ENCODE results near the gene PLD3. TPM values are rescaled to one million over a fixed set of nuclear protein-coding genes. Genes with fewer than 3 reads are reported as not detected.

Gene PLD3, protein sequence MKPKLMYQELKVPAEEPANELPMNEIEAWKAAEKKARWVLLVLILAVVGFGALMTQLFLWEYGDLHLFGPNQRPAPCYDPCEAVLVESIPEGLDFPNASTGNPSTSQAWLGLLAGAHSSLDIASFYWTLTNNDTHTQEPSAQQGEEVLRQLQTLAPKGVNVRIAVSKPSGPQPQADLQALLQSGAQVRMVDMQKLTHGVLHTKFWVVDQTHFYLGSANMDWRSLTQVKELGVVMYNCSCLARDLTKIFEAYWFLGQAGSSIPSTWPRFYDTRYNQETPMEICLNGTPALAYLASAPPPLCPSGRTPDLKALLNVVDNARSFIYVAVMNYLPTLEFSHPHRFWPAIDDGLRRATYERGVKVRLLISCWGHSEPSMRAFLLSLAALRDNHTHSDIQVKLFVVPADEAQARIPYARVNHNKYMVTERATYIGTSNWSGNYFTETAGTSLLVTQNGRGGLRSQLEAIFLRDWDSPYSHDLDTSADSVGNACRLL
- 104 TPM for total RNA-seq

- ATAC-seq (peak; percentile 98), DNase-seq (ENCODE audit: low spot score) (peak; percentile 99)
These were observed at the start of gene PLD3, which contains the start of gene C19orf47 for GRCh38 chr19:40348125-40348913. PLD3 (plus strand) TSS chr19:40348695; CDS start chr19:40366484, 17,789 bp downstream. C19orf47 (minus strand) TSS chr19:40348397; CDS start chr19:40341857, 6,540 bp downstream.

GRCh38 chr19:40300668-40301067 lies 47.8 kb upstream of the PLD3 start:
- no peak for DNase-seq (ENCODE audit: low spot score)
- ATAC-seq = no peak

DNA sequence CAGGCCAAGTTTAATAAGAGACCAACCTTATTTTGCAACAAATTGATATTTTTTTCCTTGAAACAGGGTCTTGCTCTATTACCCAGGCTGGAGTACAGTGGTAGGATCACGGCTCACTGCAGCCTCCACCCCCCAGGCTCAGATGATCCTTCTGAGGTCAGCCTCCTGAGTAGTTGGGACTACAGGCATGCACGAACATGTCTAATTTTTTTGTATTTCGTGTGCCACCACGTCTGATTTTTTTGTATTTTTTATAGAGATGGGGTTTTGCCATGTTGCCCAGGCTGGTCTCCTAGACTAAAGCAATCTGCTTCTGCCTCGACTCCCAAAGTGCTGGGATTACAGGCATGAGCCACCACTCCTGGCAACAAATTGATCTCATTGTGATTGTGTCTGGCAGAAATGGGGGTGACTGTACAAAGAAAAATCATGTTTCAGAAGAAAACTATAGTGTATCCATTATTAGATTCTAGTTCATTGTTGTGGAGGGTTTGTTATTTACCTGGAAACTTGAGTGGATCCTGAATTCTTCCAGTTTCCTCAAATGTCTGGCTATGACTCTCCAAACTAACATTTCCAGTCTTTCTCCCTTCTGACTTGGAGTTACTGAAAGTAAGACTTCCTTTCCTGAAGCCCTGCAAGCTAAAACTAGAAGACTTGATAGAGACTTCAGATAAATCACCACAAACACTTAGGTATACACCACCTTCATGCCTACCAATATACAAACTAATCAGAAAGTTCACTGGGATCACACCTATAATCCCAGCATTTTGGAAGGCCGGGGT lies 46.1 kb upstream of the PLD3 start:
- ATAC-seq (no peak), DNase-seq (ENCODE audit: low spot score) (no peak)

DNA sequence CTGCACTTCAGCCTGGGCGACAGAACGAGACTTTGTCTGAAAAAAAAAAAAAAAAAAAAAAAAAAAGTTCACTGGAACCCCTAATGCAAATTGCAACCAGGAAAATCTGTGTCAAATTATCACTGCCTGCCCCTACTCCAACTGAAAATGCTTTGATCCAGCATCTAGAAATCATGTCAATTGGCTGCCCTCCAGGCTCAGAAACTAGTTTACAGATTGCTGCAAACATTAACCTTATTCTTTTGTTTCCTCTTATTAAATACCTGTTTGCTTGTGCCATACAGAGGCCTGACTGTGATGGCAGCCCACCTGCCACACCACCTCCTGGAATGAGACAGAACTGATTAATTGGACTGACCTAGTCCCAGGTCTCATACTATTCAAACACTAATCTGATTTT lies 44.7 kb upstream of the PLD3 start:
- ATAC-seq (peak; percentile 31), DNase-seq (ENCODE audit: low spot score) (no peak)

- DNase-seq (ENCODE audit: low spot score) = no peak
- ATAC-seq = no peak
These were observed 44.2 kb upstream of the PLD3 start for GRCh38 chr19:40304306-40304705.

GRCh38 chr19:40305403-40305802 lies 43.1 kb upstream of the PLD3 start:
- DNase-seq (ENCODE audit: low spot score) (peak; percentile 70), ATAC-seq (peak; percentile 96)

- DNase-seq (ENCODE audit: low spot score) = no peak
- ATAC-seq = no peak
These were observed 38.8 kb upstream of the PLD3 start for GRCh38 chr19:40309666-40310065.

DNA sequence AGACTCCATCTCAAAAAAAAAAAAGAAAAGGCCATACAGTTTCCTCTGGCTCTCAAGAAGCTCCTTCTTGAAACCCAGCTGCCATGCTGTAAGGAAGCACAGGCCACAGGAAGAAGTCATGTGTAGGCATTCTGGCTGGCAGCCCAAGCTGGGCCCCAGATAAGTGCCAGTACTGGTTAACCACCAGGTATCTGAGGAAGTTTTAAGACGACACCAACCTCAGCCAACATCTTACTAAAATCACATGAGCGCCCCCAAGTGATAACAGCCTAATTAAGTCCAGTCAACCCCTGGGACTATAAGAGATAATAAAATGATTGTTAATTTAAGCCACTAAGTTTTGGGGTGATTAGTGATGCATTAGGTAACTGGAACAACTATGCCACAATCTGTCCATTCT lies 36.0 kb upstream of the PLD3 start:
- DNase-seq (ENCODE audit: low spot score) (no peak), ATAC-seq (no peak)

DNA sequence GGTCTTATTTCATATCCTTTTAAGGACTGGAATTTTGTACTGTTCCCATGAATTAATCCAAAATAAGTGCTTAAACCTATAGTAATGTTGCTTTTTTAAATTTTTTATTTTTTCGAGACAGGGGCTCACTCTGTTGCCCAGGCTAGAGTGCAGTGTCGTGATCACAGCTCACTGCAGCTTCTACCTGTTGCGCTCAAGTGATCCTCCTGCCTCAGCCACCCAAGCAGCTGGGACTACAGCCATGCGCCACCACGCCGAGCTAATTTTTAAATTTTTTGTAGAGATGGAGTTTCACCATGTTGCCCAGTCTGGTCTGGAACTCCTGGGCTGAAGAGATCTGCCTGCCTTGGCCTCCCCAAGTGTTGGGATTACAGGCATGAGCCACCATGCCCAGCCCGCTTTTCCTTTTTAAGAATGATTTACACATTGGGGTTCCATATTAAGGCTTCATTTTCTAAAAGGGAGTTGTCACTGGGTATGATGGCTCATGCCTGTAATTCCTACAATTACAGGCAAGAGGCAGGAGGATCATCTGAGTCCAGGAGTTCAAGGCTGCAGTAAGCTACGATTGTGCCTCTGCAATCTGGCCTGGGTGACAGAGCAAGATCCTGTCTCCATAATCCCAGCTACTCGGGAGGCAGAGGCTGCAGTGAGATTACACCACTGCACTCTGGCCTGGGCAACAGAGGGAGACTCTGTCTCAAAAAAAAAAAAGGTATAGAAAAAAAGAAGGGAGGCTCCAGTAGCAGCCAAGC lies 35.1 kb upstream of the PLD3 start:
- DNase-seq (ENCODE audit: low spot score) (no peak), ATAC-seq (no peak)

GRCh38 chr19:40314656-40315055 lies 33.8 kb upstream of the PLD3 start:
- DNase-seq (ENCODE audit: low spot score) (no peak), ATAC-seq (no peak)

DNA sequence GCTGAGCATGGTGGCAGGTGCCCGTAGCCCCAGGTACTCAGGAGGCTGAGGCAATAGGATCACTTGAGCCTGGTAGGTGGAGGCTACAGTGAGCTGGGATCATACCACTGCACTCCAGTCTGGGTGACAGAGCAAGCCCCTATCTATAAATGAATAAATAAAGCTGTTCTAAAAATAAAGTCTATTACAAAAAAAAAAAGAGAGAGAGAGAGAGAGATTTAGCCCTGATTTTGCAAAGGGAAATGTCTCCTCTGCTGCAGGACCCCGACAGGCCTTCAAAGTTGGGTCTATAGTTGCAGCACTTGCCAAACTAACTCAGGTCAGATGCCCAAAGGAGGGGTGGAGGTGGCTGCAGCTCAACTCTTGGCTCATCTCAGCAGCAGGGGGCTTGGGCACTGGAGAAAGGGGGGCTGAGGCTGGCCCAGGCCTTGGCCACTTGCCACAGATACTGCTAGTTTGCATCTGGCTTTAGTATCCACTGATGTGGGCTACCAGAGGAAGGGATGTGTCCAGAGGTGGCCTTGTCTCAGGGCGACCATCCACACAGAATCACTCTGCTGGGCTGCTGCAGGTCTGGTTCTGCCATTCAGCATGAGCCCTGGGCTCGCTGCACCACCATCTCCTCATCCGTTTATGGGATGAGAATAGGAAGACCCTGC lies 32.6 kb upstream of the PLD3 start:
- ATAC-seq (no peak), DNase-seq (ENCODE audit: low spot score) (no peak)

GRCh38 chr19:40317338-40317737 lies 31.2 kb upstream of the PLD3 start:
- DNase-seq (ENCODE audit: low spot score) (no peak), ATAC-seq (no peak)

DNA sequence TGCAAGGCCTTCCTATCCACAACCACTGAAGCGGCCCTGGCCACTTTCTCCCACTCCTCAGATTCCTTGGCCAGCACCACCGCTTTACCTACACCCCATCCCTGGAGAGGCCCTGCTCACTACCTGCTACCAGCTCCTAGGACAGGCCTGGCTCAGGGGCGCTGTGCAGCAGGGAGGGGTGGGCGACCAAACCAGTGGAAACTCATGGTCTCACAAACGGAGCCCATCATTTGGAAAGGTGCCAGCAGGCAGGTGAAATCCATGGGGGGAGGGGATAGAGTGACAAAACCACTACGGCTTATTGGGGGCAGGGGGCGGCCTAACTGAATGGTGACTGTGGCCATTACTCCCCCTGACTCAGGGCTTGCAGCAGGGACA lies 27.9 kb upstream of the PLD3 start:
- DNase-seq (ENCODE audit: low spot score) = no peak
- no peak for ATAC-seq

DNA sequence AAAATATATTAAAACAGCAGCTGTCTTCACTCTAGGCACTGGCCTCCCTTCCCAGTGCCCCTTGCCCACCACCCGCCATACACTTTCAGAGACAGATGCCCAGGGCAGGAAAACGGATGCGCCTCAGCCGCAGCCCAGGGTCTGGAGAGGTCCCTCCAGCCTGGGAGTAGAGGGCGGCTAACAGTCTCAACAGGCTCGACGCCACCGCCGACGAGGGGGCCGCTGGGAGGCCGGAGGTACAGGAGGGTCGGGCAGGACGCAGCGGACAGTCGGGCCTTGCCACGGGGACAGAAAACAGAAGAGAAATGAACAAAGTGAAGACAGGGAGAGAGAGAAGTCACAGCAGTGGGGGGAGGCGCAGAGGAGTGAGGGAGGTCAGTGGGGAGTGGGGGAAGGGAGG lies 27.4 kb upstream of the PLD3 start:
- DNase-seq (ENCODE audit: low spot score) = no peak
- no peak for ATAC-seq

DNA sequence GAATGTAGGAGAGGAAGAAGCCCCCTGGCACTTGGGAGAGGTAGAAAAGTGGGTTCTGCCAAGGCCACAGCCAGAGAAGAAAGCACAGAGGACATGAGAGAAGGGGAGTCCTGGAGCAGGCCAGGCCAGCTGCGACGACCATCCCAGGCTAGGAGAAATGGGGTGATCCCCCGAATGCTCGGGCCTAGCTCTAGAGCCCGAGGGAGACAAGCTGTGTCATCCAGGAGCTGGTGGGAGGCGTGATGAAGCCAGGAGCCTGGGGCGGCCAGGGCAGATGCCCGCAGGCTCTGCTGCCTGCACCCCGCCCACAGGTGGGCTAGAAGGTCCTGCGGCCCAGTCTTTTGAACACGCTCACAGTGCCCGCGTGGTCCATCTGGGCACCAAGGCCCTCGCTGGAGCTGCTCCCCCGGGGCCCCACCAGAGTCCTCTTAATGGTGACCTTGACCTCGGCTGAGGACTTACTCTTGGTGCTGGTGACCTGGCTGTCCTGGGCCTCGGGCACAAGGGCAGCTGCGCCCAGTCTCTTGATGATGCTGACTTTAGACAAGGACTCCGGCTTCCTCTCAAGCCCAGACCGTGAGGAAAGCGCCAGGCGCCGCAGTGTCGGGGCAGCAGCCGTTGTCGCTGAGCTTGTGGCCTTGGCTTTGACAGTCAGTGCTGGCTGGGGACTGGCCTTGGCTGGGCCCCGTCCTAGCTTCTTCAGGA lies 26.8 kb upstream of the PLD3 start:
- DNase-seq (ENCODE audit: low spot score) (no peak), ATAC-seq (no peak)

DNA sequence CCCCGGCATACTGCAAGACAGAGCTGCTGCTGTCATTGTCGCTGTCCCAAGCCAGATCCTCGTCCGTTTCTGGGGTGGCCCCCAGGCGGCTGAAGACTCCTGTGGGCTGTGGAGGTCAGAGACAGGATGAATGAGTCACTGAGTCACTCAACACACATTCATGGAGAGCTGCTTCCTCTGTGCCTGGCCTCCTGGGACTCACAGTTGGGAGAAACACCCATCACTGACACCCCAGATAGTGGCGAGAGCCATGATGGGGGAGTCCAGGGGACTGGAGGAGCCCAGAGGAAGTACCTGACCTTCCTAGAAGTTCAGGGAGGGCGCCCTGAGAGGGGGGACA lies 26.3 kb upstream of the PLD3 start:
- DNase-seq (ENCODE audit: low spot score) (no peak), ATAC-seq (no peak)

GRCh38 chr19:40322951-40323615 lies 25.4 kb upstream of the PLD3 start:
- DNase-seq (ENCODE audit: low spot score) = no peak
- ATAC-seq = no peak

GRCh38 chr19:40323705-40324104 lies 24.8 kb upstream of the PLD3 start:
- DNase-seq (ENCODE audit: low spot score) = no peak

DNA sequence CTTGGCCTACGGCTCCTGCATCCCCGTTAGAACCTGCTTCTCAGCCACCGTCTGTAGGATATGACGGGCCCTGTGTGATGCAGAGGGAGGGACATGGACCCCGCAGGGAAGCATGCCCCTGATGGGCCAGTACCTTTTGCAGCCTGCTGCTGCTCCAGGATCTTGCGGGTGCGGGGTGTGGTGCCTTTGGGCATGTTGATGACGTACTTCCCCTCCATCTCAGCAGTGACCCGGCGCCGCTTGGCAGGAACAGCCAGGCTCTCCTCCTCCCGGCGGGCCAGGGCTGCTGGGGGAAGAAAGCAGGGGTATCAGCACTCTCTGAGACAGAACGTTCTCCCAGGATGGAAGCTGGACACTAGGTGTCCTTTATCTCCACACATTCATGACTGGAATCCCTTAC lies 22.3 kb upstream of the PLD3 start:
- no peak for DNase-seq (ENCODE audit: low spot score)
- ATAC-seq = no peak

More at GRCh38 chr19:40323705-40324104, 24.8 kb upstream of the PLD3 start:
- ATAC-seq = no peak

Measured in left lobe of liver (tissue), 2 donors.